Measurements from ENCODE around the gene SUV39H1.

DNA sequence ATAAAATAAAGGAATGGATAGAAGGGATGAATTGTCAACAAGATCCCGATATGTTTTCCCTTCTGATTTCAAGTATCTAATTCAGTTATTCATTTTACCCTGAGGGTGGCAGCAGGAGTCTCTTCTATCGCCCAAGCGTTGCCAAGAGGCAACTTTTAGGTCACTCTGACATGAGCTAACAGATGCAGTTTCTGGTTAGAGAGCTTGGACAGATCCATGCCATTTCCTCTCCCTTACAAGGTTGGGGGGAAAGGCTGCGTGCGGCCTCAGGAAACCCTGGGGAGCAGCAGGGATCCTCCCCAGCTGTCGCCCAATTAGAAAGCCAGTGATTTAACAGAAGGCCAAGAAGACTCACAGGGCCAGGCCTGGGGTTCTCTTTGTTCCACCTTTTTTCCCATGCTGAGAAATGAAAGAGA is 48.2 kb upstream of the SUV39H1 start:
- TF ChIP-seq, protein P1, sequence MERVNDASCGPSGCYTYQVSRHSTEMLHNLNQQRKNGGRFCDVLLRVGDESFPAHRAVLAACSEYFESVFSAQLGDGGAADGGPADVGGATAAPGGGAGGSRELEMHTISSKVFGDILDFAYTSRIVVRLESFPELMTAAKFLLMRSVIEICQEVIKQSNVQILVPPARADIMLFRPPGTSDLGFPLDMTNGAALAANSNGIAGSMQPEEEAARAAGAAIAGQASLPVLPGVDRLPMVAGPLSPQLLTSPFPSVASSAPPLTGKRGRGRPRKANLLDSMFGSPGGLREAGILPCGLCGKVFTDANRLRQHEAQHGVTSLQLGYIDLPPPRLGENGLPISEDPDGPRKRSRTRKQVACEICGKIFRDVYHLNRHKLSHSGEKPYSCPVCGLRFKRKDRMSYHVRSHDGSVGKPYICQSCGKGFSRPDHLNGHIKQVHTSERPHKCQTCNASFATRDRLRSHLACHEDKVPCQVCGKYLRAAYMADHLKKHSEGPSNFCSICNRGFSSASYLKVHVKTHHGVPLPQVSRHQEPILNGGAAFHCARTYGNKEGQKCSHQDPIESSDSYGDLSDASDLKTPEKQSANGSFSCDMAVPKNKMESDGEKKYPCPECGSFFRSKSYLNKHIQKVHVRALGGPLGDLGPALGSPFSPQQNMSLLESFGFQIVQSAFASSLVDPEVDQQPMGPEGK (CRISPR knock-in tag; IDR thresholded peaks at IDR 0.05; ENCODE audit: borderline replicate concordance), result no peak
- TF ChIP-seq, protein P2, sequence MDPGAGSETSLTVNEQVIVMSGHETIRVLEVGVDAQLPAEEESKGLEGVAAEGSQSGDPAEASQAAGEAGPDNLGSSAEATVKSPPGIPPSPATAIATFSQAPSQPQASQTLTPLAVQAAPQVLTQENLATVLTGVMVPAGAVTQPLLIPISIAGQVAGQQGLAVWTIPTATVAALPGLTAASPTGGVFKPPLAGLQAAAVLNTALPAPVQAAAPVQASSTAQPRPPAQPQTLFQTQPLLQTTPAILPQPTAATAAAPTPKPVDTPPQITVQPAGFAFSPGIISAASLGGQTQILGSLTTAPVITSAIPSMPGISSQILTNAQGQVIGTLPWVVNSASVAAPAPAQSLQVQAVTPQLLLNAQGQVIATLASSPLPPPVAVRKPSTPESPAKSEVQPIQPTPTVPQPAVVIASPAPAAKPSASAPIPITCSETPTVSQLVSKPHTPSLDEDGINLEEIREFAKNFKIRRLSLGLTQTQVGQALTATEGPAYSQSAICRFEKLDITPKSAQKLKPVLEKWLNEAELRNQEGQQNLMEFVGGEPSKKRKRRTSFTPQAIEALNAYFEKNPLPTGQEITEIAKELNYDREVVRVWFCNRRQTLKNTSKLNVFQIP (CRISPR knock-in tag; IDR thresholded peaks at IDR 0.05; ENCODE audit: borderline replicate concordance, low read depth), result no peak
- no peak for TF ChIP-seq ZFP30 (CRISPR knock-in tag; IDR thresholded peaks at IDR 0.05)
- TF ChIP-seq, protein P3, sequence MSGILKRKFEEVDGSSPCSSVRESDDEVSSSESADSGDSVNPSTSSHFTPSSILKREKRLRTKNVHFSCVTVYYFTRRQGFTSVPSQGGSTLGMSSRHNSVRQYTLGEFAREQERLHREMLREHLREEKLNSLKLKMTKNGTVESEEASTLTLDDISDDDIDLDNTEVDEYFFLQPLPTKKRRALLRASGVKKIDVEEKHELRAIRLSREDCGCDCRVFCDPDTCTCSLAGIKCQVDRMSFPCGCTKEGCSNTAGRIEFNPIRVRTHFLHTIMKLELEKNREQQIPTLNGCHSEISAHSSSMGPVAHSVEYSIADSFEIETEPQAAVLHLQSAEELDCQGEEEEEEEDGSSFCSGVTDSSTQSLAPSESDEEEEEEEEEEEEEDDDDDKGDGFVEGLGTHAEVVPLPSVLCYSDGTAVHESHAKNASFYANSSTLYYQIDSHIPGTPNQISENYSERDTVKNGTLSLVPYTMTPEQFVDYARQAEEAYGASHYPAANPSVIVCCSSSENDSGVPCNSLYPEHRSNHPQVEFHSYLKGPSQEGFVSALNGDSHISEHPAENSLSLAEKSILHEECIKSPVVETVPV (CRISPR knock-in tag; IDR thresholded peaks at IDR 0.05), result no peak
- TF ChIP-seq, protein P4, sequence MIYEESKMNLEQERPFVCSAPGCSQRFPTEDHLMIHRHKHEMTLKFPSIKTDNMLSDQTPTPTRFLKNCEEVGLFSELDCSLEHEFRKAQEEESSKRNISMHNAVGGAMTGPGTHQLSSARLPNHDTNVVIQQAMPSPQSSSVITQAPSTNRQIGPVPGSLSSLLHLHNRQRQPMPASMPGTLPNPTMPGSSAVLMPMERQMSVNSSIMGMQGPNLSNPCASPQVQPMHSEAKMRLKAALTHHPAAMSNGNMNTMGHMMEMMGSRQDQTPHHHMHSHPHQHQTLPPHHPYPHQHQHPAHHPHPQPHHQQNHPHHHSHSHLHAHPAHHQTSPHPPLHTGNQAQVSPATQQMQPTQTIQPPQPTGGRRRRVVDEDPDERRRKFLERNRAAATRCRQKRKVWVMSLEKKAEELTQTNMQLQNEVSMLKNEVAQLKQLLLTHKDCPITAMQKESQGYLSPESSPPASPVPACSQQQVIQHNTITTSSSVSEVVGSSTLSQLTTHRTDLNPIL (CRISPR knock-in tag; IDR thresholded peaks at IDR 0.05; ENCODE audit: low read depth), result no peak
- no peak for TF ChIP-seq OSR1 (CRISPR knock-in tag; IDR thresholded peaks at IDR 0.05)
- TF ChIP-seq GLIS3 (CRISPR knock-in tag; IDR thresholded peaks at IDR 0.05), result no peak
- TF ChIP-seq ARNTL (CRISPR knock-in tag; IDR thresholded peaks at IDR 0.05; ENCODE audit: borderline replicate concordance, low read depth), result no peak
- TF ChIP-seq TOX (CRISPR knock-in tag; IDR thresholded peaks at IDR 0.05; ENCODE audit: borderline replicate concordance), result no peak
- TF ChIP-seq RARB (CRISPR knock-in tag; IDR thresholded peaks at IDR 0.05), result no peak
